GM12892 (cell line): Measurements from ENCODE around the gene PRAME.

Experiments used
- POLR2A ChIP-seq: IDR thresholded peaks from 2 replicates; pipeline ENCODE4 v1.6.1; 2011; ENCODE audit warnings: low read depth, low read length, control low read depth
- POLR2AphosphoS5 ChIP-seq: IDR thresholded peaks from 2 replicates; pipeline ENCODE4 v1.6.1; 2011; ENCODE audit warnings: low read depth, low read length, control low read depth

DNA sequence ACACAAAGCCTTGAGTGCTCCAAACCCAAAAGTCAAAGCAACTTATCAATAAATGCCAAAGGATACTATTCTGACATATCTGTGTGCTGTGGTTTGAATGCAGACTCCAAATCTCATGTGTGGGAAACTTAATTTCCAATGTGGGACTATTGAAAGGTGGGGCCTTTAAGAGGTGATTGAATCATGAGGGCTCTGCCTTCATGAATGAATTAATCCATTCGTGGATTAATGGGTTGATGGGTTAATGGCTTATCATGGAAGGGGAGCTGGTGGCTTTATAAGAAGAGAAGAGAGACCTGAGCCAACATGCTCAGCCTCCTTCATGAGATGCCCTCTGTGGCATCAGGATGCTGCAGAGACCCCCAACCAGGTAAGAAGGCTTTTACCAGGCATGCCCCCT is 22.1 kb downstream of the PRAME start:
- TF ChIP-seq POLR2AphosphoS5 (no peak), POLR2A (no peak)
